HepG2 (cell line): ENCODE data around the gene IKZF2. TPM values are rescaled to one million over a fixed set of nuclear protein-coding genes. Genes with fewer than 3 reads are reported as not detected.

ENCODE experiments used
- ATAC-seq: fragments of 200-7000 bp; cut with Tn5 transposase; 3 replicates; pipeline ENCODE4 v1.9.1; 2020; ENCODE audit warnings: mild to moderate bottlenecking, moderate library complexity
- BruUV-seq: library from RNA; stranded (reverse); fragments of 400-500 nt; replicated peaks from 2 replicates; lab custom pipeline; 2021; lab: Mats Ljungman, UMichigan
- CTCF ChIA-PET: fragments of 300-600 bp; formaldehyde crosslinking; extraction: SDS; loops from one replicate; lab custom pipeline; 2021; ENCODE audit warnings: low total read pairs, inconsistent platforms, low intra/inter-chr PET ratio; lab: Yijun Ruan, JAX
- POLR2A ChIA-PET: fragments of 350-600 bp; sonication (Branson Sonifier 250); formaldehyde crosslinking; loops from one replicate; lab custom pipeline; 2020; ENCODE audit warnings: antibody characterized with exemption, inconsistent platforms; lab: Yijun Ruan, JAX
- DNase-seq: peaks from one replicate; pipeline ENCODE4 v3.0.0-alpha.2; 2015; ENCODE audit warnings: low spot score
- FAIRE-seq: peaks from 3 replicates; lab custom pipeline; 2011; peaks lifted over from hg19 to GRCh38; lab: Jason Lieb, UNC
- H2AFZ ChIP-seq: one replicate; pipeline ENCODE4 v1.6.1; 2011; ENCODE audit warnings: low read length, inconsistent platforms
- H3K27ac ChIP-seq: fragments of 300-600 bp; 3 replicates; pipeline ENCODE4 v1.8.0; 2011; ENCODE audit warnings: mixed run types, mild to moderate bottlenecking, mixed read lengths, low read length, inconsistent platforms; ENCODE audit not compliant: insufficient read depth; ENCODE audit errors: extremely low read length
- H3K27me3 ChIP-seq, 2 experiments: fragments of 200-600 bp in 1 of 2; 2 replicates in 1 of 2; 3 replicates in 1 of 2; pipeline versions ENCODE4 v1.6.0 to v1.8.0; 2011; ENCODE audit warnings: low read length in 2 of 2, mild to moderate bottlenecking in 2 of 2, moderate library complexity in 2 of 2, inconsistent platforms in 1 of 2; ENCODE audit not compliant: insufficient read depth in 2 of 2, control insufficient read depth in 1 of 2
- H3K36me3 ChIP-seq, 2 experiments: fragments of 200-600 bp in 1 of 2; replicated peaks in 1 of 2; 2 replicates in 1 of 2; 3 replicates in 1 of 2; pipeline versions ENCODE4 v1.5.1 to v1.8.0; 2011; ENCODE audit warnings: low read length in 2 of 2, inconsistent platforms in 1 of 2; ENCODE audit not compliant: insufficient read depth in 2 of 2, control insufficient read depth in 1 of 2
- H3K4me1 ChIP-seq: 2 replicates; pipeline ENCODE4 v1.5.1; 2012; ENCODE audit warnings: low read length, inconsistent platforms; ENCODE audit not compliant: insufficient read depth
- H3K4me2 ChIP-seq: 2 replicates; pipeline ENCODE4 v1.6.0; 2011; ENCODE audit warnings: low read depth, low read length, inconsistent platforms
- H3K4me3 ChIP-seq, 3 experiments: fragments of 200-600 bp in 1 of 3; sonication (generic), shearing (Covaris generic) in 1 of 3; replicated peaks in 1 of 3; 2 replicates each; pipeline ENCODE4 v1.5.1; 2011 to 2016; ENCODE audit warnings: low read length in 3 of 3, inconsistent platforms in 2 of 3, low read depth in 2 of 3, mild to moderate bottlenecking in 2 of 3, control low read depth in 1 of 3, mixed read lengths in 1 of 3; ENCODE audit not compliant: insufficient read depth in 1 of 3
- H3K79me2 ChIP-seq: one replicate; pipeline ENCODE4 v1.6.1; 2011; ENCODE audit warnings: low read length, inconsistent platforms; ENCODE audit not compliant: insufficient read depth
- H3K9ac ChIP-seq: 2 replicates; pipeline ENCODE4 v1.6.0; 2011; ENCODE audit warnings: mild to moderate bottlenecking, low read depth, low read length, inconsistent platforms; ENCODE audit not compliant: insufficient read depth
- H3K9me3 ChIP-seq: 2 replicates; pipeline ENCODE4 v1.5.1; 2012; ENCODE audit warnings: mild to moderate bottlenecking, low read length
- H4K20me1 ChIP-seq: 2 replicates; pipeline ENCODE4 v1.6.0; 2011; ENCODE audit warnings: inconsistent platforms, mild to moderate bottlenecking, low read length, moderate library complexity; ENCODE audit not compliant: insufficient read depth
- EEA1 ChIP-seq: sonication (generic); formaldehyde crosslinking; IDR thresholded peaks from 2 replicates; pipeline ENCODE4 v1.5.1; 2020; ENCODE audit warnings: mild to moderate bottlenecking, missing genetic modification reagents, borderline replicate concordance
- ELK4 ChIP-seq: sonication (generic); formaldehyde crosslinking; IDR thresholded peaks from 2 replicates; pipeline ENCODE4 v1.9.0; 2021; ENCODE audit warnings: missing genetic modification reagents, borderline replicate concordance
- HNRNPH1 ChIP-seq: fragments of 200-400 bp; formaldehyde crosslinking; optimal IDR thresholded peaks from 2 replicates; pipeline ENCODE3; 2017; ENCODE audit warnings: mild to moderate bottlenecking, low read depth, low read length
- MAFG ChIP-seq: sonication (generic); formaldehyde crosslinking; IDR thresholded peaks from 2 replicates; pipeline ENCODE4 v1.5.1; 2020; ENCODE audit warnings: mild to moderate bottlenecking, missing genetic modification reagents
- MED1 ChIP-seq: sonication (generic); formaldehyde crosslinking; IDR thresholded peaks from 2 replicates; pipeline ENCODE4 v1.4.0; 2020; ENCODE audit warnings: missing genetic modification reagents
- PHF8 ChIP-seq: sonication (generic); formaldehyde crosslinking; IDR thresholded peaks from 2 replicates; pipeline ENCODE4 v1.5.0; 2020; ENCODE audit warnings: missing genetic modification reagents
- POLR2G ChIP-seq: fragments of 200-400 bp; formaldehyde crosslinking; IDR thresholded peaks from 2 replicates; pipeline ENCODE4 v1.6.1; 2018; ENCODE audit warnings: mild to moderate bottlenecking, low read depth, low read length, moderate library complexity
- RARG ChIP-seq: sonication (generic); formaldehyde crosslinking; IDR thresholded peaks from 2 replicates; pipeline ENCODE4 v1.4.0; 2020; ENCODE audit warnings: low read depth, mild to moderate bottlenecking, missing genetic modification reagents
- RFX1 ChIP-seq: fragments of 450-650 bp; IDR thresholded peaks from 2 replicates; pipeline ENCODE4 v1.6.1; 2017
- THAP7 ChIP-seq: sonication (generic); formaldehyde crosslinking; IDR thresholded peaks from 2 replicates; pipeline ENCODE4 v1.8.1; 2023; ENCODE audit warnings: mild to moderate bottlenecking, missing genetic modification reagents
- ZFP37 ChIP-seq: sonication (generic); formaldehyde crosslinking; IDR thresholded peaks from 2 replicates; pipeline ENCODE4 v1.4.0; 2020; ENCODE audit warnings: missing genetic modification reagents, borderline replicate concordance
- ZFP62 ChIP-seq: sonication (generic); formaldehyde crosslinking; IDR thresholded peaks from 2 replicates; pipeline ENCODE4 v1.4.0; 2020; ENCODE audit warnings: missing genetic modification reagents
- ZNF34 ChIP-seq: sonication (generic); formaldehyde crosslinking; IDR thresholded peaks from 2 replicates; pipeline ENCODE4 v1.4.0; 2020; ENCODE audit warnings: mild to moderate bottlenecking, missing genetic modification reagents, borderline replicate concordance
- ZNF343 ChIP-seq: sonication (generic); formaldehyde crosslinking; IDR thresholded peaks from 2 replicates; pipeline ENCODE4 v1.4.0; 2020; ENCODE audit warnings: mild to moderate bottlenecking, missing genetic modification reagents
- ZNF558 ChIP-seq: sonication (generic); formaldehyde crosslinking; IDR thresholded peaks from 2 replicates; pipeline ENCODE4 v1.9.0; 2022; ENCODE audit warnings: mild to moderate bottlenecking, missing genetic modification reagents, borderline replicate concordance
- ZNF703 ChIP-seq: sonication (generic); formaldehyde crosslinking; IDR thresholded peaks from 2 replicates; pipeline ENCODE4 v1.5.1; 2020; ENCODE audit warnings: missing genetic modification reagents, mild to moderate bottlenecking, moderate library complexity, borderline replicate concordance
- ZZZ3 ChIP-seq: sonication (generic); formaldehyde crosslinking; IDR thresholded peaks from 2 replicates; pipeline ENCODE4 v1.4.0; 2020; ENCODE audit warnings: missing genetic modification reagents, mild to moderate bottlenecking, borderline replicate concordance
- WGBS: methylation state at CpG from one replicate; pipeline ENCODE4 v1.1.6; 2017; ENCODE audit warnings: low lambda C conversion rate; 5-methylcytosine and 5-hydroxymethylcytosine counted together
- in situ Hi-C: cut with HindIII; loops from 2 replicates; pipeline ENCODE4 v1.10.0; 2017; ENCODE audit warnings: low pct_unique_long_range_greater_than_20kb; ENCODE audit not compliant: extremely low pct_ligation_motif_present
- intact Hi-C: fragments of 100-400 bp; cut with micrococcal nuclease; formaldehyde crosslinking; loops from one replicate; pipeline ENCODE4 v1.10.0; 2022; ENCODE audit not compliant: unreplicated experiment
- polyA plus RNA-seq, 8 experiments: library from polyadenylated mRNA; depleted of rRNA in 3 of 8; stranded (reverse) in 7 of 8; unstranded in 1 of 8; fragments of >200 nt; fragmentation: Illumina TruSeq in 4 of 8; extraction: Trizol in 4 of 8; gene quantifications; 2 replicates each; pipeline versions ENCODE4 v1.2.1 to v1.2.3, GENCODE V29; 2011 to 2016; ENCODE audit warnings: low read depth in 4 of 8, missing spikeins in 1 of 8, mixed read lengths in 1 of 8; ENCODE audit not compliant: insufficient read depth in 1 of 8
- total RNA-seq, 5 experiments: library from RNA; depleted of rRNA; stranded (reverse); fragments of >200 nt; fragmentation: Illumina TruSeq; extraction: Trizol; gene quantifications; 2 replicates each; pipeline ENCODE4 v1.2.3, GENCODE V29; 2016; ENCODE audit warnings: low read depth in 1 of 5
- TF ChIP-seq, protein P1 (sequence below): sonication (generic); formaldehyde crosslinking; IDR thresholded peaks from 2 replicates; pipeline ENCODE4 v1.5.0; 2020; ENCODE audit warnings: mild to moderate bottlenecking, missing genetic modification reagents, borderline replicate concordance

IKZF2 gene
- total and polyA plus RNA-seq, 2 of the 13 experiments (the other 11 are each of a cell fraction or from before 2014, with no cell fraction given) = 0.18 to 0.86 TPM

- TF ChIP-seq ZZZ3 = no peak
Measured at GRCh38 chr2:212959471-212960117, 191.8 kb downstream of the IKZF2 start (continued).

- WGBS = 21% methylated on average over 7 of the region's 7 CpGs
- no peaks in the 10 kb centered on the region for H4K20me1 ChIP-seq
- H3K4me3 ChIP-seq = no peak overlapping the region
- CTCF ChIA-PET = no interaction called here
- ATAC-seq = no peak
- H2AFZ ChIP-seq = no peak overlapping the region
- intact Hi-C loops = no loop called here
- no peak overlapping the region for H3K27ac ChIP-seq
- no peaks in the 10 kb centered on the region for H3K27me3 ChIP-seq
- in situ Hi-C loops = no loop called here
- H3K9ac ChIP-seq = no peak overlapping the region
- POLR2A ChIA-PET = no interaction called here
- H3K79me2 ChIP-seq = no peaks in the 10 kb centered on the region
- H3K4me1 ChIP-seq = no peaks in the 10 kb centered on the region
- DNase-seq = no peak
- BruUV-seq = no TSS peak
- no peaks in the 10 kb centered on the region for H3K9me3 ChIP-seq
- FAIRE-seq = no peak
- no peak overlapping the region for H3K4me2 ChIP-seq
- H3K36me3 ChIP-seq = no peaks in the 10 kb centered on the region
- no peak for TF ChIP-seq RARG (CRISPR knock-in tag)
- no peak for TF ChIP-seq ZNF558 (CRISPR knock-in tag)
- TF ChIP-seq ZNF343 (CRISPR knock-in tag) = no peak
- TF ChIP-seq ZNF34 = no peak
- TF ChIP-seq POLR2G = no peak
- TF ChIP-seq PHF8 (CRISPR knock-in tag) = no peak
- TF ChIP-seq ZFP62 = no peak
- TF ChIP-seq HNRNPH1 = no peak
- TF ChIP-seq THAP7 = no peak
- TF ChIP-seq RFX1 = no peak
- no peak for TF ChIP-seq MAFG (CRISPR knock-in tag)
- TF ChIP-seq ZFP37 (CRISPR knock-in tag) = no peak
- TF ChIP-seq ZNF703 (CRISPR knock-in tag) = no peak
- TF ChIP-seq EEA1 = no peak
- TF ChIP-seq, protein P1, sequence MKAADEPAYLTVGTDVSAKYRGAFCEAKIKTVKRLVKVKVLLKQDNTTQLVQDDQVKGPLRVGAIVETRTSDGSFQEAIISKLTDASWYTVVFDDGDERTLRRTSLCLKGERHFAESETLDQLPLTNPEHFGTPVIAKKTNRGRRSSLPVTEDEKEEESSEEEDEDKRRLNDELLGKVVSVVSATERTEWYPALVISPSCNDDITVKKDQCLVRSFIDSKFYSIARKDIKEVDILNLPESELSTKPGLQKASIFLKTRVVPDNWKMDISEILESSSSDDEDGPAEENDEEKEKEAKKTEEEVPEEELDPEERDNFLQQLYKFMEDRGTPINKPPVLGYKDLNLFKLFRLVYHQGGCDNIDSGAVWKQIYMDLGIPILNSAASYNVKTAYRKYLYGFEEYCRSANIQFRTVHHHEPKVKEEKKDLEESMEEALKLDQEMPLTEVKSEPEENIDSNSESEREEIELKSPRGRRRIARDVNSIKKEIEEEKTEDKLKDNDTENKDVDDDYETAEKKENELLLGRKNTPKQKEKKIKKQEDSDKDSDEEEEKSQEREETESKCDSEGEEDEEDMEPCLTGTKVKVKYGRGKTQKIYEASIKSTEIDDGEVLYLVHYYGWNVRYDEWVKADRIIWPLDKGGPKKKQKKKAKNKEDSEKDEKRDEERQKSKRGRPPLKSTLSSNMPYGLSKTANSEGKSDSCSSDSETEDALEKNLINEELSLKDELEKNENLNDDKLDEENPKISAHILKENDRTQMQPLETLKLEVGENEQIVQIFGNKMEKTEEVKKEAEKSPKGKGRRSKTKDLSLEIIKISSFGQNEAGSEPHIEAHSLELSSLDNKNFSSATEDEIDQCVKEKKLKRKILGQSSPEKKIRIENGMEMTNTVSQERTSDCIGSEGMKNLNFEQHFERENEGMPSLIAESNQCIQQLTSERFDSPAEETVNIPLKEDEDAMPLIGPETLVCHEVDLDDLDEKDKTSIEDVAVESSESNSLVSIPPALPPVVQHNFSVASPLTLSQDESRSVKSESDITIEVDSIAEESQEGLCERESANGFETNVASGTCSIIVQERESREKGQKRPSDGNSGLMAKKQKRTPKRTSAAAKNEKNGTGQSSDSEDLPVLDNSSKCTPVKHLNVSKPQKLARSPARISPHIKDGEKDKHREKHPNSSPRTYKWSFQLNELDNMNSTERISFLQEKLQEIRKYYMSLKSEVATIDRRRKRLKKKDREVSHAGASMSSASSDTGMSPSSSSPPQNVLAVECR = no peak
- TF ChIP-seq MED1 = no peak
- no peak for TF ChIP-seq ELK4 (CRISPR knock-in tag)
Measured at GRCh38 chr2:212958757-212959295, 192.6 kb downstream of the IKZF2 start.
